HG03039 (cell line): ENCODE results near the gene TPX2.

ENCODE experiments used
- ATAC-seq: cut with Tn5 transposase; IDR thresholded peaks from one replicate; pipeline ENCODE4 v1.9.1; 2021; ENCODE audit warnings: mild to moderate bottlenecking, moderate library complexity; ENCODE audit not compliant: unreplicated experiment

Gene TPX2

DNA sequence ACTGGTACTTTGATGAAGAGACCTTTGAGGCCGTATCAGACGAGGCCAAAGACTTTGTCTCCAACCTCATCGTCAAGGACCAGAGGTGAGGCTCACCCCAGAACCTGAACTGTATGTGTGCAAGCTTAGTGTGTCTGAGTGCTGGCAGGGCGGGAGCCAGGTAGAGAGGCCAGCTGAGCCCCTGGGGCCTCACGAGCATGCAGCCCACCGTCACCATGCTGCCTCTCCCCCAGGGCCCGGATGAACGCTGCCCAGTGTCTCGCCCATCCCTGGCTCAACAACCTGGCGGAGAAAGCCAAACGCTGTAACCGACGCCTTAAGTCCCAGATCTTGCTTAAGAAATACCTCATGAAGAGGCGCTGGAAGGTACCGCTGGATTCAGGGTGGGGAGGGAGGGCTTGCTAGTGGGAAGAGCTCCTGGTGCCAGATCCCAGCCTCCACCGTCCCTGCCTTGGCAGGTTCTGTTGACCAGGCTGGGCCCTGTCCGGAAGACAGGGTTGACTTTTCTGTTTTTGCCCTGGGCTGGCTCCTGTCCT, 92.7 kb downstream of the TPX2 start:
- no peak for ATAC-seq

DNA sequence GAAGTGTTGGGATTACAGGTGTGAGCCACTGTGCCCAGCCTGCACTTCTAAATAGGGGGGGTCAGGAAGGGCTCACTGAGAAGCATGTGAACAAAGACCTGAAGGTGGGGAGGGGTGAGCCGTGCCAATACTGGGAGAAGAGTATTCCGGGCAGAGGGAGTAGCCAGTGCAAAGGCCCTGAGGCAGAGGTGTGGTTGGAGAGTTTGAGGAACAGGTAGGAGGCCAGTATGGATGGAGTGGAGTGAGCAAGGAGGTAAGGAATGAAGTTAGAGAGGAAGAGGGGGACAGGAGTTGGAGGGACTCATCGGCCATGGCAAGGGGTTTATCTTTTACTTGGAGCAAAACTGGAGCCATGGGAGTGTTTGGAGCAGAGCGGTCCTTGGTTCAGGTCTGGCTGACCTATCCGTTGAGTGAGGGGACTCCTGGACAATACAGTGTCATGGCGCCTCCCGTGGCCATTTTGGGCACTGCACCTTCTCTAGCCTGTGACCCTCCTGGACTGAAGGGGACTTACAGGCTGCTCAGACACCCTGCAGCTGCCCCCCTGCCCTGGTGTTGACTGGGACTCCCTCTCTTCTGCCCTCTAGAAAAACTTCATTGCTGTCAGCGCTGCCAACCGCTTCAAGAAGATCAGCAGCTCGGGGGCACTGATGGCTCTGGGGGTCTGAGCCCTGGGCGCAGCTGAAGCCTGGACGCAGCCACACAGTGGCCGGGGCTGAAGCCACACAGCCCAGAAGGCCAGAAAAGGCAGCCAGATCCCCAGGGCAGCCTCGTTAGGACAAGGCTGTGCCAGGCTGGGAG, 94.2 kb downstream of the TPX2 start:
- no peak for ATAC-seq

DNA sequence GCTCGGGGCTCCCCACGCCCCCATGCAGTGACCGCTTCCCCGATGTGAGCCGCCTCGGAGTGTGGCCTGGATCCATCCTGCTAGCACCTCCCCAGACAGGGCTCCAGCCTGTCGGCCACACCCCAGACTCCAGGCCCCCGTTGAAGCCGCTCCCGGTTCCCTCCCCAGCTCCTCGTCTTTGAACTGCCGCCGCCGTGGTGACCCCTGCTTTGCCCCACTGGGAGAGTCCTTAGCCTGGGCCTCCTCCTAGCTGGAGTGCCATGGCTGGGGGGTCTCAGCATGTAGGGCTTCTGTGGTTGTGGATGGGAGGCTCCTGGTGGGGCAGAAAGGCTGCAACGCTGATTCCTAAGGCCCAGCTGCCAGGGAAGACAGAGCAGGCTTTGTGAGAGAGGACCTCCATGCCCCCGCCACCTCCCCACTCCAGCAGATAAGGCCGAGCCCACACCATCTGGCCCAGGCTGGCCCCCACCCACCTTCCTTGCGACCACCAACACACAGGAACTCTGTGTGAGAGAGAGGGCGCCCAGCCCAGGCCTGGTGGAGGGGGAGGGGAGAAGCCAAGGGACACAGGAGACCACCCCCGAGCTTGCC, 94.9 kb downstream of the TPX2 start:
- no peak for ATAC-seq

DNA sequence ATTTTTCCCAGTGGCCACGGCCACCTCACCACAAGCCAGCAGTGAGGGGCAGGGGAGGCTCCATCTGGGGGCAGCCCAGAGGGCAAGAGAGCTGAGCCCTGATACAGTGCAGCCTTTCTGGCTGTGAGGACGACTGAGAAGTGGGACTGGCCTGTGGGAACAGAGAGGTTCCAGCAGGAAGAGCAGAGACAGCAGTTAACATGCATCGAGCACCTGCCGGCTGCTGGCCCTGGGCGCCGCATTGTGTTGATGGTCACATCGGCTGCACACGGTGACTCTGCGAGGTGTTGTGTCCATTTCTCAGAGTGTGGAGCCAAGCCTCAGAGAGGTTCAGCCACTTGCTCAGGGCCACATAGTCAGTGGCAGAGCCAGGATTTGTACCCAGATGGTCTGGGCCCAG, 96.5 kb downstream of the TPX2 start:
- ATAC-seq, result no peak

DNA sequence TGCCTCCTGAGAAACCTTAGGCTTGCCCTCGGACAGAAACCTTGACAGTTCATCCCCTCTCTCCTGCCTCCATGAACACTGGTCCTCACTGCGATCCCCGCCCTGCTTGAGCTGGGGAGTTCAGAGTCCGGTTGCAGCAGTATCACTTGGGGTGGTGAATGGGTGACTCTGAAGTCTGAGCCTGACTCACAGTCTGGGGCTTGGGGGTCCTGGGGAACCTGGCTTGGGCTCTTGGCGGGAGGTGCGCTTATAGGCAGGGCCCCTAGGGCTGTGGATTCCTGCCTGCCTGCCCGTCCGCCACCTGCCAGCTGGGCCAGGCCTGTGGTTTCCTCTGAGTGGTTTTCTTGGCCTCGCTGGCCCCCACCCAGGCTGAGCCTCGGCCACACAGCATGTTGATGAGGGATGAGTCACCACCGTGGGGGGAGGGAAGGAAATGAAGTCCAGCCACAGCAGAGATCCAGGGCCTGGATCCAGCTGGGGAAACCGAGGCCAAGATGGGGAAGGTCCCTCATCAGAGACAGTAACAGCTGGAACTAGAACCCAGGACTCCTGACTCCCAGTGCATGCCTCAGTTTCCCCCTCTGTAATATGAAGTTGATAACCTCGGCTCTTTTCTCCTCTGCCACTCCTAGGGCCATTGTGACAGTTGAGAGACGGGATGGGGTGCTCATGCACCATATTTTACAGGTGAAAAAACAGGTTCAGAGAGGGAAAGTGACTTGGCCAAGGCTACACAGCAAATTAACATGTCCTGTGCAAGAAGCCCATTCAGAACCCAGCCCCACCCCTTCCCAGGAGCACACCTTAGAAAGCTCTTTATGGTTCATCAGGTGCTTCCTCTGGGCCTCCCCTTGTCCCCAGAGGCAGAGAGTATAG, 97.1 kb downstream of the TPX2 start:
- peak; percentile 42 for ATAC-seq

DNA sequence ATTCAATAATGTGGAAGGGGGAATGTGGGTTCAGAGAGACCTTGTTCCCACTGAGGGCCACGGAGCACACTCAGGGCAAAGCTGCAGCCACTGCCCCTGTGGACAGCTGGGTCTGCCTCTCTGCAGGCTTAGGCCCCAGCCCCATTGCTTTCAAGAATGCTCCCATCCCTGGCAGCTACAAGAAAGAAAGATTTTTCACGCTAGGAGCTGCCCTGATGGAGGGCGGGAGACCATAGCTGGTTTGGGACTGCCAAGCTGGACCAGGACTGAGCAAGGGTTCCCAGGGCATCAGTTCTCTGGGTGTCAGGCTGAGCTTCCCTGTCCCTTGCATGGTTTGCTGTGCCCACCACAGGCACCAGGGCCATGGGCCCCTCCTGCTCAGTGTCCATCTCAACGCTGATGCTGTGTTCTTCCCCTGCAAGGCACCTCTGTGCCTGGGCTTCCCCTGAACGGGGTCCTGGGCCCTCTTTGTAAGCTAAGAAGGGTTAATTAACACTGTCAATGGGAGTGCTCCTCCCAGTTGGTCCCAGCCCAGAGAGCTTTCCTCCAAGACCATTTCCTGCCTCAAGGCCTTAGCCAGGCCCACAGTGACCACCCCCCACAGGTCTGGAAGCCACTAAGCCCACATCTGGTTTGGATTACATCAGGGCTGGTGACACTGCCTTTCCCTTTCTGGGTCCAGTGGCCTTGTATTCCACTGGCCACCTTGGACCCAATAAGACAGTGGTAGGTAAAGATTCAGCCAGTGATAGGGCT, 97.9 kb downstream of the TPX2 start:
- ATAC-seq, result no peak

DNA sequence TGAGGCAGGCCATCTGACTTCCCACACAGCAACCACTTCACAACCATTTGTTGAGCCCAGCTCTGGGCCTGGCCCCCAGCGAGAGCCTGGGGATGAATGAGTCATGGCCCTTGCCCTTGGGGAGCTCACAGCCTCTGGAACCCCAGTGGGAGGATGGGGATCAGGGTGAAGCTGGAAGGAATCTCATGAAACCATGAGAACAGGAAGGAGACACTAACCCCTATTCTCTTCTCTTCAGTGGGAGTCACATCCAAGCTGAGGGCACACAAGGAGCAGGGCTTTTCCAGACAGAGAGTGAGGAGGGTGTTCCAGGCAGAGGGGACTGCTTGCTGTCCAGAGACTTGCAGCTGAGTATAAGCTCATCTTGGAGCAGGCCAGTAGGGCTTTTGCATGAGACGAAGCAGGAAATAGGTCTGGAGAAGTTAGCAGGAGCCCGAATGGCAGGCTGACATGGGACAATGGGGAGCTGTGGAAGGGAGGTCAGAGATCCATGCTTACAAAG, 98.9 kb downstream of the TPX2 start:
- ATAC-seq, result no peak

DNA sequence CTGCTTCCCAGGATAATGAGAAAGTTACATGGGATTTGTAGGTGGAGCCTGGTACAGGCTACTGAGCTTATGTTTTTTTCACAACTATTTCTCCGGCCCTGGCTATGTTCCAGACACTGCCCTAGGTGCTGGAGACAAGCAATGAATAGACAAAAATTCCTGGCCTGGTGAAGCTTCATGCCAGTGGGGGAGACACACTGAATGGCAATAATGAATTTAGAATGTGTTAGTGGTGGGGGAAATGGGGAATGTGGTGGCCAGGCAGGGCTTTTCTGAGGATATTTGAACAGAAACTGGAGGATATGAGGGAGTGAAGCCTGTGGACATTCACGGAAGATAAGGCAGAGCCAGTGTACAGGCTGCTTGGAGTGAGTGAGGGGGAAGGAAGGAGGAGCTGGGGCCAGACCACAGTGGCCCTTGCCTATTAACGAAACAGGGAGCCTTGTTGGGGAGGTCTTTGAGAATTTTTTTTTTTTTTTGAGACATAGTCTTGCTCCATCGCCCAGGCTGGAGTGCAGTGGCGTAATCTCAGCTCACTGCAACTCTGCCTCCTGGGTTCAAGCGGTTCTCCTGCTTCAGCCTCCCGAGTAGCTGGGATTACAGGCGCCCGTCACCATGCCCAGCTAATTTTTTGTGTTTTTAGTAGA, 99.7 kb downstream of the TPX2 start:
- no peak for ATAC-seq

DNA sequence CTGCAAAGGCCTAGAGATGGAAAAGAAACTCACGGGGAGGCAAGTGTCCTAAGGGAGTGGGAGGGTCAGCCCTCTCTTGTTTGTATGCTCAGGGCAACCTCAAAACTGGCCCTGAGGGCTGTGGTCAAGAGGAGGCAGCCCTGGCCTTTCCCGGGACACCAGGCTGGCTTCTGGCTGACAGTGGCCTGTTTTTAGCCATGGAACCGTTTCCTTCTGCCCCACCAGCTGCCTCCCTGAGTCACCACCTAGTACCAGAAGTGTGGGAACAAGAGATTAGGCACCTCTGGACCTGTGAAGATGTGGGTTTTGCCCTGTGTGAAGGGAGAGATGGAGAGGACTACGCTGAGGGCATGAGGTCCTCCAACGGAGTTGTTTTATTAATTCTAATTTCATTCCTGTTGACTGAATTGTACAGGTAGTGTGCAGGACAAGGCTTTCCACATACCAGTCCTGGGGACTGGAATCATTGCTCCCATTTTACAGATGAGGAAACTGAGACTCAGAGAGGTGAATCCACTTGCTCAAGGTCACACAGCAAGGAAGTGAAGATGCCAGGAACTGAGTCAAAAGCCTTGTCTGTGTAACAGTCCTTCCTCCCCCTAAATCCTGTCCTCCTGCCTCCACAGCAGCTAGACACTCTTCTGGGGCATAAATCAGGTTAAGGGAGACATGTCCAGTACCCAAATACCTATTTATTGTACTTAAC, 100.8 kb downstream of the TPX2 start:
- no peak for ATAC-seq

DNA sequence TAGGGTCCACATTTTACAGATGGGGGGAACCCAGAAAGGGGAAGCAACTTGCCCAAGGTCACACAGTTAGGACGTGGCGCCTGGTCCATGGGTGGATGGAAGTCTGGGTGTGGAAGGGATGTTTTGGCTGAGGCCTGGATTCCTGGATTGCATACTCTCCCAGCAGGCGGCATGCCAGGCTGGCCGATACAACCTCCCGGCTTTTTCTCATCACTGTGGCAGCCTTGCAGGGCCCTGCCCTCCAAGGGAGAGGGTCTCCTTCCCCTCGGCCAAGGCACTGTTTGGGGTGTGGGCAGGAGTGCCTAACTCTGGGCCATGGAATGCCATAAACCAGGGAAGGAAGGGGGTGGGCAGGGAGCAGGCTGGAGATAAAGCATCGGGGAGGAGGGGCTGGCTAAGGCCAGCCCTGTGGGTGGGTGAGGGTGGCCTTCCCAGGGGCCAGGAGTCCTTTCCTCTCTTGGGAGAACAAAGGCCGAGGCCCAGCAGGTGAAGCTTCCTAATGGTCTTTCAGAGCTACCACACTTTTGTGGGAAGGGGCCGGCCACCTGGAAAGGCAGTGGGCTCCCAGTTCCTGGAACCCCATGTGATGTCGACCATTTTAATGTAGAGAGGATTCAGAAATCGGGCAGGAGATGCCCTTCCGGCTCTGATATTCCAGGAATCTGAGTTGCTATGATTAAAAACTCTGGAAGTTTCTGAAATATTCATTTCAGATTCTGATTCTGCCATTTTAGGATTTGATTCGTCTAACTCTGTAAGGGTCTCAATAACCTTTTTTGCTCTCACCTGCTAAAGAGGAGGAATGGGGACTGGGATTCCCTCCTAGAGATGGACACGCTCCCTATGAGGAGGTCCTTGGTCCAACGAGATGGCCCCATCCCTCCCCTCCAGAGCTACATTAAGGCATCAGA, 102.1 kb downstream of the TPX2 start:
- no peak for ATAC-seq

DNA sequence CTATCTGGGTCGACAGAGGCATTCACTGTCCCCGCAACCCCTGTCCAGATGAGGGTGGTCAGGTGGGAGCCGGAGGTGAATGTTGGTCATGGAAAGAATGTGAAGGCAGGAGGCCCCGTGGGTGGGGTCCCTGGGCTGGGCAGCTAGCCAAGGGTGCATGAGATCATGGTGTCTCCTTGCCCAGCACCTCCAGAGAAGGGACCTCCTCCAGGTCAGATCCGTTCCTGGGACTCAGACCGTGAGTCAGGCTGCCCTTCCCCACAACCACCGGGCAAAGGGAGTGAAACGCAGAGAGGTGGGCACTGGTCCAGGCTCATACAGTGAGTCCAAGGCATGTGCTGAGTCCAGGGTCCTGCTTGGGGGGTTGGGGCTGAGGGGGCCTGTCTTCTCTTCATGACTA, 102.8 kb downstream of the TPX2 start:
- no peak for ATAC-seq

DNA sequence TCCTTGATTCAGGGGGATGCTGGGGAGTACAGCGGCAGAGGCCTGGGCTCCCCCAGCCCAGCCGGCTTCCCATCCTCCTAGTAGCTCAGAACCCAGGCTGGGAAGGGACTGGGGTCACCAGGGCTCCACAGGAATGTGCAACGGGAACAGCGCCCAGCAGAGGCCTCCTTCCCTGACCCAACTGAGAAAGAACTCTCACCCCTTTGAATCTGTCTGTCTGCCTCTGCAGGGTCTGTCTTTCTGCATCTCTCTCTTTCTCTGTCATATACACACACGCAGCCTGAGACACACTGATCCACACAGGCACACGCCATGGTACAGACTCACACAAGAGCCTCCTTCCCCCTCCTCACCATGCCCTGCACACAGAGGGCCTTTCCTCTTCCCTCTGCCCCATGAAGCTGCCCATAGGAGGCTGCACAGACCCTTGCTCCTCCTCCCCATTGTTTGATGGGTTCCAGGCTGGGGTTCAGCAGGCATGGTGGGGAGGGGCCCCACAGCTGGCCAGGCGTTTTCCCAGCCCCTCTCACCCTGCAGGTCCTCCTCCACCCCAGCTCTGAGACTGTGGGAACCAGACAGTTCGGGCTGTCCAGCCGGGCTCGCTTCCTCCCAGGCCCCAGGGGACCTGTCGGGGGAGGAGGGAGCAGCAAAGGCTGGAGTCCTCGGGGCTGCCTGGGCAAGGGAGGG, 103.5 kb downstream of the TPX2 start:
- ATAC-seq, result no peak

DNA sequence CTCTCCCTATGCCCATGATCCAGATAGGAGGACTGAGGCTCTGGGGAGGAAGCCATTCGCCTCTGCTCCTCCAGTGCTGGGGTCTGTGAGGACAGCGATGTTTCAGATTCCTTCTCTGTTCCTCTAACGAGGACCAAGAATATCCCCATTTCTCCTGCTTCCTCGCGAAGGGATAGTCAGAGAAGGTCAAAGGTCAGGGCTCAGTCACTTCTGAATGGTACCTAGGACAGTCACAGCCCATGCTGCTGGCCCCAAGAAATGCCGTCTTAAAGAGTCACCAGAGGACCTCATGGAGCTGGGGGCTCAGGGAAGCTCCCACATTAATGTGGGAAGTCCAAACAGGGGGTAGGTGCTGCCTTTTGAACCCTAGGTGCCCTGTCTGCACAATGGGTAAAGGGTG, 104.2 kb downstream of the TPX2 start:
- no peak for ATAC-seq

DNA sequence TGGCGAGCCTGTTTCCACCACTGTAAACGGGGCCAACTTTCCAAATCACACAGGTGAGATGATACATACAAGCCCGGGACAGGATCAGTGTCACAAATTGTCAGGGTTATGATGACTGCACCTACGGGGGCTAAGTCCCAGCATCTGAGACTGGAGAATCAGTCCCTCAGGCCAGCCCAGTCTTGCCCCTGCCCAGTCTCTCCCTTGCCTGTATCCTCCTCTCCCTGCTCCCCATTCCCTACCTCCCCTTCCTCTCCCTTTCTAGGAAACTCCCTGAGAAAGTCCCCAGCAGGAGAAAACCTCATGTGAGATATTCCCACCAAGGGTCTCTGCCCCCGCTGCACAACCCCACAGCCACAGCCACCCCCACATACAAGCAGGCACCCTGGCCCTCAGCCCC, 104.8 kb downstream of the TPX2 start:
- ATAC-seq, result no peak

DNA sequence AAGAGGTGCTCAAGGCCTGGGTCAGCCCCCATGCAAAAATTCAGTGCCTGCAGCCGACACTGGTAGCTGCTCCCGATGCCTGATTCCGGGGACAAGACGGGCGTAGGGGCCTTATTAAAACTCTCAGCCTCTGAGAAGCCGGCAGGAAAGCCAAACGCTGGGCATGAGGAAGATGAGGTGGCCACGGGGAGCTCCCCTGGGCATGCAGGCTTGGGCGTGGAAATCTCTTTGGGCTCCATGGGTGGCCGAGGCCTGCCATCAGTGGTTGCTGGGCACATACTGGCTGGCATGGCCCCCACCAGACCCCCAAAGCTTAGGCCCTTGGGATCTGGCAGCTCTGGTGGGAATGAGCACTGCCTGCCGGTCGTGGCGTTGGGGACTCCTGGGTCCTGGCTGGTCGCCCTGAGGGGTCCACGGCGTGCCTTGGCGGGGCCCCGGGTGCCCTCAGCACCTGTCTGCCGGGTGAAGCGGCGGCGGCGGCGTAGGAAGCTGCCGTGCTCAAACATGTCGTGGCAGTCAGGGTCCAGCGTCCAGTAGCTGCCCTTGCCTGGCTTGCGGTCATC, 105.7 kb downstream of the TPX2 start:
- no peak for ATAC-seq

DNA sequence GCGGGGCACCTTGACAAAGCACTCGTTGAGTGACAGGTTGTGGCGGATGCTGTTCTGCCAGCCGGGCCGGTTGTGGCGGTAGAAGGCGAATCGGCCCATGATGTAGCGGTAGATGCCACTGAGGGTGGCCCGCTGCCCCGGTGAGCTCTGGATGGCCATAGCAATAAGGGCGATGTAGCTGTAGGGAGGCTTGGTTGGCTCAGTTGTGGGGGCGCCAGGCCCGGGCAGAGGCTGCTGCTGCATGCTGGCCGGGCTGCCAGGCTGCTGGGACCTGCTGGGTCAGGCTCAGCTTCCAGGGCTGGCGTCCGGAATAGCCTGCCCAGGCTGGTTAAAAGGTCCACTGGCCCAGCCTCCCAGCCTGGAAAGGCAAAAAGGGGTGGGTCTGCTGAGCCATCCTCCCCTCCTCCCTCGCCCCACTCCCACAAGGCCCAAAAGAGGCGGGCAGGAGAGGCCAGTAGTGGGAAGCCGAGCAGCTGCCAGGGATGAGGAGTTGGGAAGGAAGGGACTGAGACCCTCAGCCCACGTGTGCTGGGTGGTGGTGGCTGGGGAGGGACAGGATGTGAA, 106.3 kb downstream of the TPX2 start, which contains the start of gene FOXS1:
Gene FOXS1, minus strand, starts transcription at position 305 of the 564 bp plus-strand sequence. Its CDS starts 62 bp downstream, at position 243.
- ATAC-seq, result no peak

DNA sequence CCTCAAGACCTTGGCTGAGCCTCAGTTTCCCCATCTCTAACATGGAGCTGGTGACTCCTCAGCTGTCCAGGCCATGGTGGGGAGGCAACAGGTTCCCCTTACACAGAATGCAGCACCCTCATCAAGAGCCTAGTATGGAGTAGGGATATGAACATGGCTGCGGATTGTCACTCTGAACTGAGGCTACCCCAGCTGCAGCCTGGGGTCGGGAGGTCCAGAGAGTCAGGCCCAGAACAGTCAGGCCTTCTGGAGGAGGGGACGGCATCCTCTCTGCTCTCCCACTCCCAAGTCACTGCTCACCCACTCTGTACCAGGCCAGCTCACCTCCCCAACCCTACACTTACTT, 107.7 kb downstream of the TPX2 start:
- no peak for ATAC-seq
